ENCODE measurements around the gene ZNF526.

ZNF526 gene

DNA sequence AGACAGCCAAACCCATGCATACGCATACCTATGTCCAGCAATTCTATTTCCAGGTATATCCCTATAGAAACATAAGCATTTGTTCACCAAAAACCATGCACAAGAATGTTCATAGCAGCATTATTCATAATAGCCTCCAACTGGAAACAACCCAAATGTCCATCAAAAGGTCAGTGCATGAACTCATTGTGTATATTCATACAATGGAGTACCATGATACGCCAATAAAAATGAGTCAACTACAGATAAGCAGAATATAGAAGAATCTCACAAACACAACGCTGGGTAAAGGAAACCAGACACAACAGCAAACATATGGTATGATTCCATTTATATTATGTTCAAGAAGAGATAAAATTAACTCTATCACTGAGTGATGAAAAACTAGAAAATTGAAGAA lies 26.4 kb upstream of the ZNF526 start:
- DNase-seq (ENCODE audit: insufficient read length, low spot score) (no peak), FAIRE-seq (no peak)

DNA sequence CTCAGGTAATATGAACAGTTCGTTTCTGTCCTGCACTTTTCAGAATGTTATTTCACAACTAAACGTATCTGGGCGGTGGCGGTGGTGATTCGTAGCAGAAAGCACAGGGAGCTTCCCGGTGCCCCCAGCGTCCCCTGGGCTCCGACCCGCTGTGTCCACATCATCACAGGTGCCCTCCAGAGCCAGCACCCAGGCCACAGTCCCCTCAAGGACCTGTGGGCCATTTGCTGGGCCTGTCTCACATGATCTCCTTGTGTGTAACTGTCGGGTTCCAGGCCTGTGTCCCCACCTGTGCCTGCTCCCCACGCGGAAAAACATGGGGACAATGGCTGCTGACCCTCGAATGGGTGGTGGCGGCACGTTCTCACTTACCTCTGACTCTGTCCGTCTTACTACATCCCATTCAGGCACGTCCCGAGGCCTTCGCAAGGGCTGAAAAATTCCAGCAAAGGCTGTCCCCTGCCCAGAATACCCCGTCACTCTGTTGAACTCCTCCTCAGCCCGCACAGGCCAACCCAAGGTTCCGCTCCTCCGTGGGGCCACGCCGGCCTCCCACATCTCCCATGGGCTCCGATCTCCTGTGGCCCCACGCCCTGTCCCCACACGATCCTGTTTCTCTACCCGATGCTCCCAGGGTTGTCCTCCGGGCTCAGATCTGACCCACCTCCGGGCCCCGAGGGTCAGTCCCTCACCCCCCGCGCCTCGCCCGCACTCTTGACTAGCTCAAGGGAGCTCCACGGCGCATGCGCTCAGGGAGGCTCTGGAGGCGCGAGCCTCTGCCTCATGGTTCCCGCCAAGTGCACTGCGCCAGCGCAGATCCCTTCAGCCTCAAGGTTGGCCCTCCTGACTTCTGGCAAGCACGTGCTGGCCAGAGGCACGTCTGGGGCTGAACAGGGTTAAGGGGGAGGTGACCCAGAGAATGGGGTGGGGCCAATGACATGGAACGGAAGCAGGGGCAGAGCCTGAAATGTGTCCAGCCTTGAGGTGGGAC lies 23.8 kb upstream of the ZNF526 start:
- DNase-seq (ENCODE audit: insufficient read length, low spot score) (no peak), FAIRE-seq (no peak)

DNA sequence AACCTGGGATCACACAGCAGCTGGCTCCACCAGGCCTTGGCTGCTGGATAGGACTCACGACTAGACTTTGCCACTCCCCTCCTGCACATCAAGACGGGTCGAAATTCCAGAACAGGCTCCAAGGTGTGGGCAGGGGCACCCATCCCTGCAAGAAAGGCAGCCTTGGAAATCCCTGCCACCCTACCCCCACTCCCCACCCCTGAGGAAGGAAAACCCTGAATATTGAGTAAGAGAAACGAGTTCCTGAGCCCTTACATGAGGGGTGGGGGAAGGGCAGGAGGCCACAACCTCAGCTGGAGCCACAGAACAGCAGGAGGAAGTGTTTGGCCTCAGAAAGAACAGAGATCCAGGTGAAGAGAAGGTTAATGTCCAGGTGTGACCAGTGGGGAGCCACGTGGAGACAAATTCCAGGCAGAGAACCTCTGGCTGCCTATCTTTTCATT lies 22.7 kb upstream of the ZNF526 start:
- FAIRE-seq (no peak), DNase-seq (ENCODE audit: insufficient read length, low spot score) (no peak)

DNA sequence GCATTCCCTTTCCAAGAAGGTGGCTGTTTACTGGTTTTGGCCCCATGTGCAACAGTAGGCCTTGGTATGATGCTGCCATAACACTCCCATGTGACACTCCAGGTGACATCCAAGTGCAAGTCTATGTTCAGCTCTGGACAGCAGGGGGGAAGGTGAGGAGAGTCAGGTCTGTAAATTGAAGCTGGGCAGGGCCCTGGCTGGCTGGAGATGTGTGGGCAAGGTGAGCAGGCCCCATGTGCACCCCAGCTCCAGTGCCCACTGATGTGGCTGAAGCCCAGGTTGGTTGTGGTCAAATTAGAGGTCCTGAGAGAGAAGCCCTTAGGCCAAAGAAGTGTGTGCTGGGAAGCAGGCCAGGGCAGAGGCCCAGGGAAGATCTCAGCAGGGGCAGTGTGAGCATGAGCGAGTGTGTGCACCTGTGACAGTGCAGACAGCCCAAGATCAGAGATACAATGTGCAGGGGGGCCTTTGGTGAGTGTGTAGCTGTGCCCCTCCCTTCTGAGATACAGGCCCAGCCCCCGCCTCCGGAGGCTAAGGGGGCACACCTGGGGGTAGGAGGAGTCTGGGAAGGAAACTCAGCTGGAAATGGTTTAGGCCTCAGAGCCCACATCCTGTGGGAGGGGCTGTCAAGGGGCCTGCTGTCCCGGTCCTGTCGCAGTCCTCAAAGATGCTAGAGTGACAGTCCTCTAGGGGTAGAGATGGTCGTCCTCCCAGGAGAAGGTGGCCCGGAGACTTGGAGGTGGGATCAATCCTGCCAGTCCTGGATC lies 21.3 kb upstream of the ZNF526 start:
- DNase-seq (ENCODE audit: insufficient read length, low spot score) (no peak), FAIRE-seq (no peak)

DNA sequence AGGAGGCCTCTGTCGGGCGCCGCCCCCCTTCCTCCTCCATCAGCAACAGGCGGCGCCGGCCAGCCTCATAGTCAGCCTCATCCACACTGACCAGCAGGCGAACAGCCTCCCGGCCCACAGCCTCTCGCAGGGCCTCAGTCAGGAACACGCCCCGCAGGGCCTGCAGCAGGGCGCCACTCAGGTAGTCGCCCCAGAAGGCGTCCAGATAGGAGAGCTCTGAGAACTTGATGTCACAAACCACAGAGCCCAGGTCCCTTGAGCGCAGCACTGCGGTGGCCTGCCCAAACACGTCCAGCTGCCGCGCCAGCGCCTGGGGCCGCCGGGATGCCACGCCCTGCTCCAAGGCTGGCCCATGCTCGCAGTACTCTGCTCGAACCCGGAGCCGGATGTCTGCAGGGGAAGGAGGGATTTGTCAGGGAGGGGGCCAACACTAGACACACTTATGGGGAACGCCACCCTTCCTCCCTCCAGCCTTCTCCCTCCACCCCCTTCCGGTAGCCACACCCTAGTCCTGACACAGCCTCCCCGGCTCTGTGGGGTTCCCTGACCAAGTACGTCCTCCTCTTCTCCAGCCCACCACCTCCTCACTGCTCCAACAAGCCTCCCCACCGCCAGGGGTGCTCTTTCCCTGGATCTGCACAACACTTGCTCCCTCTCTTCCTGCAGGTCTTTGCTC lies 20.5 kb upstream of the ZNF526 start:
- DNase-seq (ENCODE audit: insufficient read length, low spot score), result no peak
- no peak for FAIRE-seq

DNA sequence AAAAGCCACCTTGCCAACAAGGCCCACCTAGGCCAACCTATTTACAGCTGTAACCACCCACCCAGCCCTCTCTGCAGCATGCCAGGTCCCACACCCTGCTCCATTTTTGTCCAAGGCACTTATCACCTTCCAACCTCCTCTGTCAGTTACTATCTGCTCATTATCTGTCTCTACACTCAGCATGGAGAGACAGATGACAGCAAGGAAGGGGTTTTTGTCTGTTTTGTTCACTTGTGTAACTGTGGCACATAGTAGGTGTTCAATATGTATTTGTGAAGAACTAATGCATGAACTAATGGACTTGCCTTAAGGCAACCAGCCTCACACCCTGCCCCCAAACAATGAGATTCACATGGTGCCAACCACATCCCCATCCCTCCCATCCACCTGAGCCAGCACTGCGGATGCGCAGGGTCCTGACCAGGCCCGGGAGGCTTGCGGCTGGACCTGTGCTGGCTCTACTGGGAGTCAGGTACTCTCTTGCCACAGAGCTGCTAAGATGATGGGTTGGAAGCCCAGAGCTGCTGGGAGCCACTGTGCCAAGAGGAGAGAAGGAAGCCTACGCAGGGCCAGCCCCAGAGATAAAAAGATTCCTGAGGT lies 19.9 kb upstream of the ZNF526 start:
- no peak for FAIRE-seq

DNA sequence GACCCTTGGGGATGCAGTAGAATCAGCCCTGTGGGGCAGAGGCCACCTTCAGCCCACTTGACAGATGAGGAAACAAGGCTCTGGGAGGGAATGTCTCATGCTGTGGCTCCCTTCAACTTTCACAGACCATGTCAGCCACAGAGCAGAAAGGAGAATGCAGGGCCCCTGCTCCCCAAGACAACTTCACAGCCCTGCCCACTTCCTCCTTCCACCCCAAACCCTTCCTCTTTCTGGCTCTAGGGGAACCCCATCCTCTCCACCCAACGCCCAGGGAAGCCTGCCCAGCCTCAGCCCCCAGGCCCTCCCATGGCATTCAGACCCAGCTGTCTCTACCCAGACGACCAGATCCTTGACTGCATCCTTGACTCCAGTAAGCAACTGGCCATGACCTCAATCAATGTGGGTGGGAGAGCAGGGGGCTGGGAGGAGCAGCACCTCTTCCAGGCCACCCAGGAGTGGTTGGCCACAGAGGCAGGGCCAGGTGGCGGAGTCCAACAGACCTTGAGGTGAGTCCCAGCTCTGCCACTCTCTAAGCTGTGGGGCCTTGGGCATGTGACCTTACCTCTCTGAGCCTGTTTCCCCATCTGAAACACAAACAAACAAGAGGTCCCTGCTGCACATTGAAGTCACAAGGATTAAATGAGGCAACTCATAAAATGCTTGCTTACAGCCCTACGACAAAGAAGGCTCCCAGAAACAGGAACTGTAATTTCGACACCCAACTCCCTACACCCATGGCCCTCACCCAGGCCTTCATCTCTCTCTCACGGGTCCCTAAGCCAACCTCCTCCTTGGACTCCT lies 18.4 kb upstream of the ZNF526 start:
- DNase-seq (ENCODE audit: insufficient read length, low spot score) (no peak), FAIRE-seq (no peak)

More for the DNA sequence above, 19.9 kb upstream of the ZNF526 start:
- no peak for DNase-seq (ENCODE audit: insufficient read length, low spot score)

DNA sequence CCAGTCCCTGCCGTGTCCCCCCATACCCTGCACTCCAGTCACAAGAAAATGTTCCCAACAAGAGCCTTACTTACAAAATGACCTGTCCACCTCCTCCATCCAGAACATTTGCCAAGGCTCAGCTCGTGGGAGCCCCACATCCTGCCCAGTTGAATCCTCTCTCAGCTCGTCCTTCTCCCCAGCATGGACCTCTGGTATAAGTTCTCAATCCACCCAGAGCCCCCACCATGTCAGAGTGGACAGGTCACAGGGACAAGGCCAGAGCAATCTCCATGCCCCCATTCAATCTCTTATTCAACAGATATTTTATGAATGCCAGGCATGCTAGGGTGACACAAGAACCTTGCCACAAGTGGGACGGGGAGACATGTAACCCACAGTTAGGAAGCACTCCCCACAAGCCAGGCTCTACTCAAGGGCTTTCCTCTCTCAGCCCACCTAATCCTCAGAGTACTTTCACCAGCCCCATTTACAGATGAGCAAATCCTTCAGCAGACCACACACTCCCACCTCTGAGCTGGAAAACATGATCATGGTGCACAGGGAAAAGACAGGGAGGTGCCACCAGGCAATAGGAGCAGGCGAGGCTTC lies 17.7 kb upstream of the ZNF526 start:
- no peak for FAIRE-seq
- DNase-seq (ENCODE audit: insufficient read length, low spot score), result no peak

DNA sequence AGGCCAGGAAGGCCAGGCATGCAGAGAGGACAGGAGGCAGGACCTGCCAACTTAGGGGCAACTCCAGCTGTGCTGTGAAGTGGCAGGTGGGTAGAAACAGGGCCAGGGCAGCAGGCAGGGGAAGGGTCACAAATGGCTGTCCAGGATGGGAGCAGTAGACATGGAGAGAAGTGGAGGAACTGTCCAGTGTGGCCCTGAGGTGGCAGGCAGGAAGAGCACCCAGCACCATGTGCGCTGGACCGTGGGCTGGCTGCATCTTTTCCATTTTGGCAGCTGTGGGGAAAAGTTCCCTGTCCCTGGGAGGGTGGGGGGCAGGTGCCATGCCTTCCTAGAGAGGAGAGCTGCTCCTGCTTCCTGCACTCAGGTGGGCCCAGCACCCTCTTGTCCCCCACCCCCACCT lies 16.4 kb upstream of the ZNF526 start:
- no peak for FAIRE-seq

DNA sequence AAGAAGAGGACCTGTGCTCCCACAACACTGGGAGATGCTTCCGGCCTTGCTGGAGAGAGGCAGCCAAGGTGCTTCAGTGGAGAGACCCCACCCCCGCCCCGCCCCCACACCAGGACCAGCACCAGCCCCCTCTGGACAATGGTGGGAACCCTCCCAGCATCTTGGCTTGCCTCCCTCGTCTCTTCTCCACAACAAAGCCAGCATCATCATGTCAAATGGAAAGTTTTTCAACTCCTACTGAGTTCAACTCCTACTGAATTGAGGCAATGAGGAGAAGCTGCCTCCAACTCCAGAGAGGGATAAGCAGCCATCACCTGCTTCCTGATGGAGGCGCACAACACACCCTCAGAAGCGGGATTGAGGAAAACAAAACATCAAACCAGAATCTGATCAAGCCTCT lies 15.4 kb upstream of the ZNF526 start:
- no peak for FAIRE-seq
- DNase-seq (ENCODE audit: insufficient read length, low spot score), result no peak

More for the DNA sequence above, 16.4 kb upstream of the ZNF526 start:
- DNase-seq (ENCODE audit: insufficient read length, low spot score), result no peak

DNA sequence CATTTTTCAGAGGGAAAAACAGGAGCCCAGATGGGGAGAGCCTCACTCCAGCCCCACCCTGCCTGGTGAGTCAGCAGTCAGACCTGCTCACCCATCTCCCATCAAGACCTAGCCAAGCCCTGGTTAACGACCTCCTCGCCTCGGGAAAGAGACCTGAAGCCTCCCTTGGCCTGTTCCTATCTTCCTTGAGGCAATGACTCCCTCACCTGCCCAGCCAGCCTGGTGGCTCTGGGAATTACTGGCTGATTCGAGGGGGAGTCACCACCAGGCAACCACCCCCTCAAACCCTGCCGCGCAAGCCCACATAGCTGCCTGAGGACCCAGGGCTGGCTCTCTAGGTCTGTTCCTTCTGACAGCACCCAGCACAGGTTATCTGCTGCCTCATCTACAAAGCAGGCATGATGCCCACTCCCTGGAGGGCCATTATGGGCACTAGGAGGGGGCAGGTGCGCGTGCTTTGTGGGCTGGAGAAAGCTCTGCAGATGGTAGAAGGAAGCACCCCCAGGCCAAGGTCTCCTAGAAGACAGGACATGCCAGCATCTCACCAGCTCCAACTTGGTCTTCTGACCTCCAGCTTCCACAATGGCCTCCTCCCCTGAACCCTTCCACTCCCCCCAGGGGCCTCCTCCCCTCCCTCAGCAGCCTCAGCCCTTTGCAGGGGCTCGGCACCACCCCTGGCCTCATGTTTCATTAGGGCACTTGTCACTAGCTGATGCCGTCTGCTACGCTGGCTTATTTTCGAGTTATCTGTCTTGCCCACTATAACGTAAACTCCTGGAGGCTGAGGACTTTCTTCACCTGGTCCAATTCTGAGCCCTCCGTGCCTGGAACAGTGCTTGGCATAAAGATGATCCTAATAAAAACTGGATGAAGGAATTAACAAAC lies 13.0 kb upstream of the ZNF526 start:
- FAIRE-seq, result peak; percentile 42
- DNase-seq (ENCODE audit: insufficient read length, low spot score), result no peak

DNA sequence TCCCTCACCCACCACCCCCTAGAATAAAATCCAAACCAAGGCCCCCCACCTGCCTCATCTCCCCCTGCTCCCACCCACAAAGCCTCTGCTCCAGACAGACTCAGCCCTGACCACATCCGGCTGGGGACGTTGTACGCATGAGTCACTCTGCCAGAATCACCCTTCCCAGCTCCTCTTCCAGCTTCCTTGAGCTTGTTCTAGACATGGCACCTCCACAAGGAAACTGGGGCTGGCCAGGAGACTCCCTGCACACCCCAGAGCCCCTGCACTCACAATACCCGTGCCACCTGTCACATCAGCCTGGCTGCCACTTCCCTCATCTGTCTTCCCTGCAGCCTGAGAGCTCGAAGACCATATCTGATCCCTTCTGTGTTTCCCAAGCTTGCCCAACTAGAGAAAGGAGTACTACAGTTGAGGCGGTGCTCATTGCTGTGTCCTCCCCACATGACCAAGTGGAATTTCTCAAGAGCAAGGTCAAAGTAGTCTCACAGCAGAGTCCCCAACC lies 12.3 kb upstream of the ZNF526 start:
- peak; percentile 38 for FAIRE-seq

DNA sequence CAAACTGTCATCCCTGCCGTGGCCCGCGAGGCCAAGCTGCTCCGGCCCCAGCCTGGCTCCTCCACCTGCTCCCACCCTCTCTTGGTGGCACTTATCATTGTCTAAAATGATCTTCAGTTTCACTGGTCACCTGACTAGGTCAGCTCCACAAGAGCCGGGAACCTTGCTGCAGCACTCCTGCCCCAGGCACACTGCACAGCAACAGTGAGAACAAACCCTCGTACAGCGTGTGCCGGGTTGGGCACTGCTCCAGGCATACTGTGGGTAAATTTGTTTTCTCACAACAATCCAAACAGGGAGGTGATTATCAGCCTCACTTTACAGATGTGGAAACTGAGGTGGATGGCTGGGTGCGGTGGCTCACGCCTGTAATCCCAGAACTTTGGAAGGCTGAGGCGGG lies 11.5 kb upstream of the ZNF526 start:
- DNase-seq (ENCODE audit: insufficient read length, low spot score), result no peak

More for the DNA sequence above, 12.3 kb upstream of the ZNF526 start:
- peak; percentile 84 for DNase-seq (ENCODE audit: insufficient read length, low spot score)

DNA sequence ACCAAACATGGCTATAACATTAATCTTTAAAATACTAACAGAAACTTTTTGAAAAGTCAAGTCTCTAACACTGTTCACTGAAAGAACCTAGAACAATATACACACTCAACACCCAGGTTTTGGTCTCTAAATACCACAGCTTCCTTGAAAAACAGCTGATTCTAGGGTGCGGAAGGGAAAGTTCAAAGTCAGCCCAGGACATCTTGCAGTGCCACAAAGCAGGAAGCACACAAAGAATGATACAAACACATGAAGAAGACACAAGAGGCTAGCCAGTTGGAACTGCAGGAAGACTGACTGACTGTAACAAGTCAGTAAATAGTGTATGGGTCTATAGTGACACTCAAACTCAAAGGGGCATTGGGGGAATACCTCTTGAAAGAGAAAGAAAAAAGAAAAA lies 7.2 kb upstream of the ZNF526 start:
- no peak for FAIRE-seq
- no peak for DNase-seq (ENCODE audit: insufficient read length, low spot score)

More for the DNA sequence above, 11.5 kb upstream of the ZNF526 start:
- no peak for FAIRE-seq

DNA sequence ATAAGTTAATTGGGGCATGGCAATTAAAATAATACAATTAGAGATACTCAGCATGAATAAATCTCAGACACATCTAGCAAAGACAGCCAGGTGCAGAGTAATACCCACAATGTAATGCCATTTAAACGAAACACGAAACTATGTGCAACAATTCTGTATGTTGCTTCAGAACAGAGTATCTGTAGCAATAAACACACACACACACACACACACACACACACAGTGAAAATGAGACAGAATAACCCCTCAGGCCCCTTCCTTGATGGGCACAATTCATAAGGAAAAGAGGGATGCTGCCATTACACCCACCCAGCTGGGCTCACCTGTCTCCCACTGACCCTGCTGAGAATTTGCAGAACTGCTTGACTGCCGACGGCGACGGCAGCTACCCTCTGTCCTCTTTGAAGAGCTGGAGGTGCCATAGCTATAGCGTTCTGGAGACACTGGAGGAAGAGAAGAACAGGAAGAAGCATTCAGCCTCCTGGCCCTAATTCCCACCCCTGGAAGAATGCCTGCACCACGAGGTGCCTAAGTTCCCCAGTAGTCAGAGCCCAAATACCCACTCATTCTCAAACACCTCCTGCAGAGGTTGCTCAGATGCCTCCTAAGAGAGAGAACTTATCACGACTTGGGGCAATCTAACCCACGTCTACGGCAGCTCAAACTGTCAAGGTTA lies 5.2 kb upstream of the ZNF526 start:
- DNase-seq (ENCODE audit: insufficient read length, low spot score) (no peak), FAIRE-seq (no peak)

DNA sequence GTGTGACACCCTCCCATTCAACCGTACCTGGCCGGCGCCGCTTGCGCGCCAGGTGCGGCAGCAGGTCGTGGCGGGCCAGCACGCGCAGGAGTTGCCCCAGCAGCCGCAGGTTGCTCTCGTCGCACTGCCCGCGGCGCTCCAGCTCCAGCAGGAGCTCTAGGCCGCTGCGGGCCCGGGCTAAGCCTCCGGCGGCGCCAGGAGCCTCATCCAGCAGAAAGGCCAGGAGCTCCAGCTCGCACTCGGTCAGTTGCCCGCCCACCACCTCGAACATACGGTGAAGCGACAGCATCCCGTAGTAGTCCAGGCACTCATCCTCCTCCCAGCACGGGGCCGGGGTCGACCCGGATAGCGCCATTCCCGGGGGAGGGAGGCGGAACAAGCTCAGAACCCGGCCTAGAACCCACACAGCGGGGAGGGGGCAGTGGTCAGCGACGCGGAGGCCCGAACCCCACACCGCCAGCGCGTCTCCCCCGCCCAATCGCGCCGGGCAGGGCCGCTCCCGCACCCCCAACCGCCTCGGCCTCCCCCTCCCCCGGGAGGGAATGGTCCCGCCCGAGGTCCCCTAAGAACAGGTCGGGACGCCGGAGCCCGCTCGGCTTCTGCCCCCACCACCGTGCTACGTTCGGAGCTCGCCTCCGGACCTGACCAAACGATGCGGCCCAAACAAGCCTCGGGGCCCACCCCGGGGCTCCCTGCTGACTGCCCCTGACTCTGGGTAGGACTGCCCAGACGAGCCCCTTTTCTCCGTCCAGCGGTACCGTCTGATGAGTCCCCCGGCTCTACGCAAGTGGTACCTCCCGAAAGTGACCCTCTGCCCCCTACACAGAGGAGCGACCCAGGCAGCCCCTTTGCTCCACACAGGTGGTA lies 3.2 kb upstream of the ZNF526 start:
- DNase-seq (ENCODE audit: insufficient read length, low spot score) (peak; percentile 32), FAIRE-seq (no peak)
